K562 (cell line): ENCODE results near the gene DCST1. TPM values are rescaled to one million over a fixed set of nuclear protein-coding genes. Genes with fewer than 3 reads are reported as not detected.

ENCODE experiments used
- BCLAF1 ChIP-seq, 2 experiments: fragments of 450-650 bp in 1 of 2; IDR thresholded peaks; 2 replicates each; pipeline ENCODE4 v1.6.1; 2011 to 2017; ENCODE audit warnings: low read depth in 2 of 2, antibody characterized with exemption in 1 of 2, borderline replicate concordance in 1 of 2, low read length in 1 of 2, mild to moderate bottlenecking in 1 of 2, mixed read lengths in 1 of 2; ENCODE audit not compliant: control insufficient read depth in 1 of 2
- DDX20 ChIP-seq: fragments of 450-650 bp; IDR thresholded peaks from 2 replicates; pipeline ENCODE4 v1.6.1; 2016; ENCODE audit warnings: missing genetic modification characterization, low read depth, mild to moderate bottlenecking, missing compliant biosample characterization, moderate library complexity
- KAT7 ChIP-seq: sonication (generic); formaldehyde crosslinking; IDR thresholded peaks from 2 replicates; pipeline ENCODE4 v1.8.0; 2022; ENCODE audit warnings: missing genetic modification reagents, mild to moderate bottlenecking, borderline replicate concordance
- KHSRP ChIP-seq: fragments of 450-650 bp; IDR thresholded peaks from 2 replicates; pipeline ENCODE4 v1.6.1; 2017
- MED1 ChIP-seq: sonication (generic); formaldehyde crosslinking; IDR thresholded peaks from 2 replicates; pipeline ENCODE4 v1.8.1; 2023; ENCODE audit warnings: missing genetic modification reagents, borderline replicate concordance
- NFXL1 ChIP-seq: fragments of 450-650 bp; formaldehyde crosslinking; IDR thresholded peaks from 2 replicates; pipeline ENCODE4 v1.4.0; 2021; ENCODE audit warnings: mild to moderate bottlenecking
- POLR2A ChIP-seq: fragments of 450-650 bp; conservative IDR thresholded peaks from 2 replicates; pipeline ENCODE4 v1.6.1; 2016
- ZNF449 ChIP-seq: fragments of 250-450 bp; sonication (Bioruptor Pico); IDR thresholded peaks from 2 replicates; pipeline ENCODE4 v1.8.0; 2022; ENCODE audit warnings: moderate library complexity, mild to moderate bottlenecking, inconsistent platforms
- polyA plus RNA-seq, 8 experiments: library from polyadenylated mRNA; depleted of rRNA in 4 of 8; stranded (reverse) in 5 of 8; unstranded in 3 of 8; fragments of >200 nt; fragmentation: Nextera tagmentation in 2 of 8; fragmentation: Illumina TruSeq in 1 of 8; extraction: Ambion mirVana in 2 of 8; extraction: Trizol in 1 of 8; gene quantifications; 2 replicates each; pipeline versions ENCODE4 v1.2.1 to v1.2.3, GENCODE V29; 2011 to 2014; ENCODE audit warnings: inconsistent platforms in 1 of 8, missing spikeins in 1 of 8
- total RNA-seq, 7 experiments: library from RNA; depleted of rRNA in 6 of 7; stranded (reverse); fragments of >200 nt in 6 of 7; fragmentation: Illumina TruSeq in 2 of 7; extraction: Trizol in 2 of 7; gene quantifications; 2 replicates each; pipeline versions ENCODE4 v1.2.1 to v1.2.3, GENCODE V29; 2011 to 2021; ENCODE audit warnings: low replicate concordance in 1 of 7

Gene DCST1
- total and polyA plus RNA-seq, 9 of the 15 experiments (the other 6 are each of a cell fraction or from before 2014, with no cell fraction given): not detected

- no peak for TF ChIP-seq BCLAF1 (IDR thresholded peaks at IDR 0.05; ENCODE audit: borderline replicate concordance in 1 of 2, control insufficient read depth in 1 of 2, low read depth in 2 of 2, low read length in 1 of 2)
- TF ChIP-seq NFXL1: no peak
- no peak for TF ChIP-seq DDX20 (tag)
- TF ChIP-seq MED1 (CRISPR knock-in tag): no peak
- peak; percentile 71 for TF ChIP-seq POLR2A
- TF ChIP-seq ZNF449 (CRISPR knock-in tag): no peak
- TF ChIP-seq KAT7 (CRISPR knock-in tag): no peak
- no peak for TF ChIP-seq KHSRP
Measured at GRCh38 chr1:155063550-155064110, 30.0 kb downstream of the DCST1 start, which contains the start of gene EFNA4 (continued).
